ENCODE results near the gene SFXN2.
"Not testable (repeated sequence)": the region's sequence is repeated elsewhere in the genome, so short reads cannot be mapped to it uniquely, and the experiment has no call there.

SFXN2 gene

DNA sequence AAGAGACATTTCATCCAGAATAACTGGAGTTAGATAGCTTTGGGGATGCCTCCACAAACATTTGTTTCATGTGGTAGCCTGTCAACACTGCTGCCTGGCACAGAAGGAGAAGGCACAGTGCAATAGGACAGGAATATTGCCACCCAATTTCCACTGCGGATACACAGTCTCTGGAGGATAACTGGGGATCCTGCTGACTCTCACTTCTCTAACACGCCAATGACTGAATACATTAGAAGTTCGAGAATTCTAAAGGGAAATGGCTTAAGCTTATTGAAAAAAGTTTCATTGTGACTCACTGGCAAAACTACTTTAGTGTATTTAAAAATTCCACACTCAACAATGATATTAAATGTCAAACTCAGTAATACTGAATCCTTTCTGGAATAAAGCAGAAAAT lies 13.2 kb upstream of the SFXN2 start:
- H3K27me3 Mint-ChIP-seq (ENCODE audit: low read depth) = no peaks in the 10 kb centered on the region
- H3K27ac Mint-ChIP-seq = no peak overlapping the region
- H3K9me3 Mint-ChIP-seq = no peaks in the 10 kb centered on the region

GRCh38 chr10:102701796-102702195 lies 12.6 kb upstream of the SFXN2 start:
- Mint-ChIP-seq H3K27me3 (ENCODE audit: low read depth) (no peaks in the 10 kb centered on the region), H3K27ac (no peak overlapping the region), H3K4me3 (no peak overlapping the region), H3K4me1 (ENCODE audit: low read depth) (no peaks in the 10 kb centered on the region), H3K36me3 (ENCODE audit: low read depth) (peaks cover 12% of the 10 kb centered on the region), H3K9me3 (no peaks in the 10 kb centered on the region)

More for the DNA sequence above, 13.2 kb upstream of the SFXN2 start:
- Mint-ChIP-seq H3K4me1 (ENCODE audit: low read depth) (no peaks in the 10 kb centered on the region), H3K36me3 (ENCODE audit: low read depth) (peaks cover 16% of the 10 kb centered on the region), H3K4me3 (no peak overlapping the region)

DNA sequence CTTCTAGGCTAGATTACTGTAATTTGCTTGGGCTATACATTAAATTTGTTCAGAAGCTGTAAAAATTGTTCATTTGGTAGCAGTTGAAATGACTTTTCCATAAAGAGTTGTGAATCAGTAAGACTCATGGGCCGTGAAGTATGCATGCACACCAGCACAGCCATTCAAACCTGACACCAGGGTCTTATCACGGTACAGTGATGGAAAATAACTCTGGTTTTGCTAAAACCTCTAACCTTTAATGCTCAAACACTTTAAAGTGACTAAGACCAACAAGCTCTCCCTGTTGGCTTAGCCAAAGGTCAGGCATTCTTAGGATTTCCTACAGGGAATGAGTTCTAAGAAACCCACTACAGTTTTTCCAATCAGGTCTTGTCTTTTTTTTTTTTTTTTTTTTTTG lies 11.7 kb upstream of the SFXN2 start:
- H3K9me3 Mint-ChIP-seq = no peaks in the 10 kb centered on the region
- peaks cover 12% of the 10 kb centered on the region for H3K36me3 Mint-ChIP-seq (ENCODE audit: low read depth)
- H3K27me3 Mint-ChIP-seq (ENCODE audit: low read depth) = no peaks in the 10 kb centered on the region
- peaks cover 4% of the 10 kb centered on the region for H3K4me1 Mint-ChIP-seq (ENCODE audit: low read depth)
- no peak overlapping the region for H3K4me3 Mint-ChIP-seq
- H3K27ac Mint-ChIP-seq = no peak overlapping the region

DNA sequence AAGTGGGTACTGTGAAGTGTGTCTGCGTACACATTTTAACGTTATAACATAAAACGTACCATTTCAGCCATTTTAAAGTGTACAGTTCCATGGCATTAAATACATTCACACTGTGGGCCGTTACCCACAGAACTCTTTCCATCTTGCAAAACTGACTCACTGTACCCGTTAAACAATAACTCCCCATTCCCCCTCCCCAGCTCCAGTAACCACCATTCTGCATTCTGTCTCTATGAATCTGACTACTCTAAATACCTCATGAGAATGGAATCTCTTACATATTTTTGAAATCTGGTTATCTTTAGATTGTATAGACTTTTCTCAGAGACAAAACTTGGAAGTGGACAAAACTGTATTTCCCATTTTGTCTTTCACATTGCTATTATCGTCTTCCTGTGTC lies 9.5 kb upstream of the SFXN2 start:
- Mint-ChIP-seq H3K27ac (no peak overlapping the region), H3K4me1 (ENCODE audit: low read depth) (peaks cover 4% of the 10 kb centered on the region), H3K9me3 (no peaks in the 10 kb centered on the region), H3K27me3 (ENCODE audit: low read depth) (no peaks in the 10 kb centered on the region), H3K4me3 (no peak overlapping the region), H3K36me3 (ENCODE audit: low read depth) (peaks cover 2% of the 10 kb centered on the region)

DNA sequence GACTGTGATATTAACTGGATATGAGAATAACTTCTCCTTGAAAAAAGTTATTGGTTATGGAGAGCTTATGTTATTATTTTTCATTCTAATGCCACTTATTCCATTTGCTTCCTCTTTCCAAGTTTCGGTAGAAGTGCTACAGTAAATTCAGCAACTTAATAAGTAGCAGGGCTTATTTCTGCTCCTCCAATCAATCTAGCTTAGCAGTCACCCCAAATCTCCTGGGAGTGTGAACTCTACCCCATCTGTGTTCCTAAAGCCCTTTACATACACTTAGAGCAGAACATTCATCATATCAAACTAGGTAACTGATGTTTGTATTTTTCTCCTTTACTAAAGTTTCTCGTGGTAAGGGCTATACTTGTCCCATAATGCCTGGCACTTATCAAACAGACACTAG lies 8.9 kb upstream of the SFXN2 start:
- H3K27me3 Mint-ChIP-seq (ENCODE audit: low read depth) = no peaks in the 10 kb centered on the region
- no peaks in the 10 kb centered on the region for H3K9me3 Mint-ChIP-seq
- H3K27ac Mint-ChIP-seq = no peak overlapping the region
- H3K4me3 Mint-ChIP-seq = no peak overlapping the region
- H3K36me3 Mint-ChIP-seq (ENCODE audit: low read depth) = peaks cover 2% of the 10 kb centered on the region
- peaks cover 4% of the 10 kb centered on the region for H3K4me1 Mint-ChIP-seq (ENCODE audit: low read depth)

DNA sequence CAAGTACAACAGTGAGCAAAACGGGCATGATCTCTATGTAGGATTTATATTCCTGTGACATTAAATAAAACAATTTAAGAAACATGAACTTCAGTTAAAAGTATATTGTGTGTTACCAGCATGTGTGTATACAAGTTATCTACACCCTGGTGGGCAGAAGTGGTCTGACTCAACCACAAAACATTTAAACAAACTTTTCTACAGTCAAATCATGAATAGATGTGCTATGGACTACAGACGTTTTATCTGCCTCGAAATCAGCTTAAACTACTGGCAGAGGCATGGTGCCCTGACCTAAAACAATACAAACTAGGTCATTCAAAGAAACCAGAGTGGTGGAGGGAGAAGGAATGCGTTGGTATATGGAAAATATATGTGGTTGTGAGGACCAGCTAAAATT lies 3.8 kb upstream of the SFXN2 start:
- H3K9me3 Mint-ChIP-seq = no peaks in the 10 kb centered on the region
- no peak overlapping the region for H3K27ac Mint-ChIP-seq
- no peak overlapping the region for H3K4me3 Mint-ChIP-seq
- H3K27me3 Mint-ChIP-seq (ENCODE audit: low read depth) = no peaks in the 10 kb centered on the region
- H3K36me3 Mint-ChIP-seq (ENCODE audit: low read depth) = no peaks in the 10 kb centered on the region
- peaks cover 22% of the 10 kb centered on the region for H3K4me1 Mint-ChIP-seq (ENCODE audit: low read depth)

DNA sequence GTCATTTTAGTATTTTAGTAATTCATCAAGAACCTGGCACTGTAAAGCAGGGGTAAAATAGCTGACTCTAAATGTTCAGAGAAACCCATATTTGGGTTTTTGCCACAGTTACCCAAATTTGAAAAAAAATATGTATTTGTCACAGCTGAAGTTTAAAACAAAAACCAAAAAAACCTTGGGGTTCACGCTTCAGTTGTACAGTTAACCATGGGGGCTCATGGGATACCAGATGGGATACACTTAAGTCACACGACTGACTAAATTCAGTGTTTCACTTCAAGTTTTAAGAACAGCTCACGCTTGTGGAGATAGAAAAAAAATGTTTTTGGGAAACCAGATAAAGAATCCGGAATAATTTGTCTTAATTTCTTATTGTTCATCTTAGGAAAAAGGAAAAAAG lies 2.3 kb upstream of the SFXN2 start:
- no peaks in the 10 kb centered on the region for H3K9me3 Mint-ChIP-seq
- no peak overlapping the region for H3K27ac Mint-ChIP-seq
- no peaks in the 10 kb centered on the region for H3K36me3 Mint-ChIP-seq (ENCODE audit: low read depth)
- no peaks in the 10 kb centered on the region for H3K27me3 Mint-ChIP-seq (ENCODE audit: low read depth)
- peaks cover 32% of the 10 kb centered on the region for H3K4me1 Mint-ChIP-seq (ENCODE audit: low read depth)
- H3K4me3 Mint-ChIP-seq = no peak overlapping the region

DNA sequence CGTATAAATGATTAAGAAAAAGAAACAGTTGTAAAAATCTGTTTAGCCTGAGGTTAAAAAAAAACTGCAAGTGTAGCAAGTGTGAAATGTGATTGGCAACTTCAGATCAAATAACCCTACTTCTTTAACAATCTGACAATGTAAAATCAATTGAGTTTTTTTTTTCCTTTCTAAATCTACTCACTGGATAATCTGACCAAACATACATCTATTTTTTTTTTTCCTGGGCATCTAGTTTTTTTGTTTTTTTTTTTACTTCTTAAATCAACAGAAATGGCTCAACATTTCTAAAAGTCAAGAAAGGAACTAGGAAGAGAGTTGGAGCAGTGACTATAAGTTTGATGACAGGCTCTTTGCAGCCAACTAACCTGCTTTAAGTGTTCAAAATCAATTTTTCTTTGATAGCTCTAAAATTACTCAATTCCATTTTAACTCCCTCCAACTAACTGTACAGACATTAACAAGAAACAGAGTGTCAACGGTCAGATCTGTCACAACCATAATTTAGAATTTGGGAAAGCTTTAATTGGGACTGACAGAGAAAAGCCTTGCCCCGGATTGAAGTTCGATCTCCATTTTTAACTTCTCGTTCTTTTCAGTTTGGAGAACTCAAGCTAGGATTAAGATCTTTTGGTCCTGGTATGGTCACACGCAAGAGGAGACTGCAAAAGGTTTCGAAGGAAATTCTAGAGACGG lies 1.4 kb upstream of the SFXN2 start:
- Mint-ChIP-seq H3K36me3 (ENCODE audit: low read depth) (peaks cover under 1% of the 10 kb centered on the region), H3K27me3 (ENCODE audit: low read depth) (no peaks in the 10 kb centered on the region), H3K9me3 (no peaks in the 10 kb centered on the region), H3K27ac (peak overlapping the region; percentile 73), H3K4me1 (ENCODE audit: low read depth) (peaks cover 34% of the 10 kb centered on the region), H3K4me3 (peak overlapping the region; percentile 88)

DNA sequence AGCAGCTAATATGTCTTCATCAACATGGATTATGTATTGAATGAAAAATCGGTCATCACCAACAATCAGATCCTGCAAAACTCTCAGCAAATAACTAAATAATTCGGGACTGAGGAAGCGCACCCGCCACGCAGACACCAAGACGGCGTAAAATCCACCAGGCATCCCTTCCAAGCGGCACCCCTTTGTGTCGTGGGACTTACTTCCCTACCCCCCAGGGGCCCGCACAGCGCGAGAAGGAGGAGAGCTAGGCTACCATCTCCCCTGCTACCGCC lies 960 bp upstream of the SFXN2 start:
- Mint-ChIP-seq H3K4me1 (ENCODE audit: low read depth) (peaks cover 36% of the 10 kb centered on the region), H3K4me3 (peak overlapping the region; percentile 88), H3K9me3 (no peaks in the 10 kb centered on the region), H3K27ac (peak overlapping the region; percentile 73), H3K27me3 (ENCODE audit: low read depth) (no peaks in the 10 kb centered on the region), H3K36me3 (ENCODE audit: low read depth) (peaks cover 2% of the 10 kb centered on the region)

DNA sequence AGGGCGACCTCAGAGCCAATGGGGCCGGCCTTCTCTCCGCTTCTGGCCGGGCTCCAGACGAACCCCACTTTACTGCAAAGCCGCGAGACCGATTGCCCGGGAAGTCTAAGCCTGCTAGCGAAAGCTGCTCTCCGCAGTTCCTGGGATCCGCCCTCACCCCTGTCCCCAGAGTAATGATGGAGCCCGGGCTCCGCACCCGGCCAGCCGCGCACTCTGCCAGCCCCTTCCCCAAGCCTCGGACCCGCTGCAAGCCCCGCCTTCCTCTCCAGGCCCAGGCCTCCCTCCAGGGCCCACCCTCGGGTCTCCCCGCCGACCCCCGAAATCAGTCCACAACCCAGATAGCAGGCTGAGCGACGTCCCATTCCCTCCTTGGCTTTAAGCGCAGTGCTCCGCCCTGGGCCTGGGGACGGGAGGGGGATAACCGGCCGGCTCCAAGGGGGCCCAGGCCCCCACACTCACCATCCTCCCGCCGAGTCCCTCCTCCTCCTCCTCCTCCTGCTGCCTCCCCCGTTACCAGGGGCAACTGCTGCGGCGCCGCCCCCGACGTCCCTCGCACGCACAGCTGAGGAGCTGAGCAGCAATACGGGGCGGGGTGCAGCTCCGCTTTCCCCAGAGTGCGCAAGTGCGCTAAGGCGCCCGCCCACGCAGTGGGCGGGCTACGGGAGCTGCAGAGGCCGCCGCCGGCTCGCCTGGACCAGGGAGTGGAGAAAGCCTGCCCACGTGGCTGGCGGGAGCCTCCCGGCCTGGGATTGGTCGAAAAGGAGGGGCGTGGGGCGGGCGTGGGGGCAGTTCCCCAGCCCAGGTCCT lies 419 bp upstream of the SFXN2 start, which contains the start of gene ARL3:
Gene ARL3, minus strand, starts transcription at position 584 of the 807 bp plus-strand sequence. Its CDS starts 122 bp downstream, at position 462.
- H3K36me3 Mint-ChIP-seq (ENCODE audit: low read depth) = peaks cover 2% of the 10 kb centered on the region
- no peaks in the 10 kb centered on the region for H3K27me3 Mint-ChIP-seq (ENCODE audit: low read depth)
- peak within 1 kb of the TSS; percentile 88 for H3K4me3 Mint-ChIP-seq
- H3K9me3 Mint-ChIP-seq = no peaks in the 10 kb centered on the region
- H3K27ac Mint-ChIP-seq = peak within 1 kb of the TSS; percentile 73
- peaks cover 36% of the 10 kb centered on the region for H3K4me1 Mint-ChIP-seq (ENCODE audit: low read depth)

DNA sequence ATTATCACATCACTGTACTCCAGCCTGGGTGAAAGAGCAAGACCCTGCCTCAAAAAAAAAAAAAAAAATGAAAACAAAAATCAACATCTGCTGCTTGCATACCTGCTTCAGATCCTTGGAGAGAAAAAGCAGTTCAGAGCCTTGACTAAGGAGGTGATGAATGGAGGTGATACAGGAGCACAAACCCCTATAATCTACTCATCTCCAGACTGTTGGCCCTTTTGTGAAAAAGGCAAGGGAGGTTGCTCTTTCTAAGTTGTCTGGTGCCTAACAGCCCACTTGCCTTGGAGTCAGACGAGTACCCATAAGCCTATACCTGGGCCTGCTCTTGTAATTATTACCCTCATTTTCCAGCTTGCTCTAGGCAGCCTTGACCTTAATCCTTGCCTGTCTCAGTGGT lies 1.4 kb downstream of the SFXN2 start:
- H3K4me1 Mint-ChIP-seq (ENCODE audit: low read depth) = peaks cover 40% of the 10 kb centered on the region
- H3K36me3 Mint-ChIP-seq (ENCODE audit: low read depth) = peaks cover 6% of the 10 kb centered on the region
- peak overlapping the region; percentile 69 for H3K4me3 Mint-ChIP-seq
- H3K27me3 Mint-ChIP-seq (ENCODE audit: low read depth) = no peaks in the 10 kb centered on the region
- no peak overlapping the region for H3K27ac Mint-ChIP-seq
- no peaks in the 10 kb centered on the region for H3K9me3 Mint-ChIP-seq

DNA sequence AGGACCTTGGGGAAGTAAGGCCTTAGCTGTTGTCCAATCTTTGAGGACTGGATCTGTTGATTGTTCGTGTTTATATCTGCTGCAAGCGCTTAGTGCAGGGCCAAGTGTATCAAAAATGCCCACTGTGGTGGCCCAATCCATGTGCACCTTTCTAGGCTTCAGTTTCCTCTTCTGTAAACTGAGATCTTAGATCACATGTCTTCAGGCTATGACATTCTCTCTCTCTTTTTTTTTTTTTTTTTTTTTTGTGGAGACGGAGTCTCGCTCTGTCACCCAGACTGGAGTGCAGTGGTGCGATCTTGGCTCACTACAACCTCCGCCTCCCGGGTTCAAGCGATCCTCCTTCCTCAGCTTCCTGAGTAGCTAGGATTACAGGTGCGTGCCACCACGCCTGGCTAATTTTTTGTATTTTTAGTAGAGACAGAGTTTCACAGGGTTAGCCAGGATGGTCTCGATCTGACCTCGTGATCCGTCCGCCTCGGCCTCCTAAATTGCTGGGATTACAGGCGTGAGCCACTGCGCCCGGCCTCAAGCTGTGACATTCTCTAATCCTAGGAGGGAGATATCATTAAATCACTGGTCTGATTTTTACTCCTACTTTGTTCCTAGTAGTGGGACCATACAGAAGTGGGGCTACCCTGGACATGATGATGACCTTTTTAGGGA lies 2.6 kb downstream of the SFXN2 start:
- not testable (repeated sequence) for H3K36me3 Mint-ChIP-seq (ENCODE audit: low read depth); H3K27me3 Mint-ChIP-seq (ENCODE audit: low read depth); H3K9me3 Mint-ChIP-seq; H3K4me3 Mint-ChIP-seq
- Mint-ChIP-seq H3K4me1 (ENCODE audit: low read depth) (peaks cover 43% of the 10 kb centered on the region), H3K27ac (peak overlapping the region; percentile 18)

DNA sequence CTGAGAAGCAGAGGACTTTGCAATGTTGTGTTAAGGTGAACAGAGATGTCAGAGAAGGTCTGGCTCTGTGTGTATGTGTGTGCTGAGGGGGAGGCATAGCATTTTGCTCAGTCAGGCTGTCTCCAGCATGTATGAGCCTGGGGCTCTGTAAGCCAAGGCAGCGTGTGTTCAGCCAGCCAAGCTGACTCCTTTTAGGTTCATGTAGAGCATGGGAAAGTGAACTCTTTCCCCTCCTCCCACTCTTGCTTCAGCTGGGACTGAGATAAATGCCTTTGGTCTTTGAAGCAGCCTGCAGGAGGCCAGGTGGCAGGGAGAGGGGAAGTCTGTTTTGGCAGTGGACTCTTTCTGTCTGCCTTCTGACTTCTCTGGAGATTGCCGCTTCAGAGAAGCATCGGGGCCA lies 3.8 kb downstream of the SFXN2 start:
- H3K4me3 Mint-ChIP-seq = no peak overlapping the region

GRCh38 chr10:102720337-102720736 lies 5.9 kb downstream of the SFXN2 start:
- no peak overlapping the region for H3K4me3 Mint-ChIP-seq
- peaks cover 33% of the 10 kb centered on the region for H3K4me1 Mint-ChIP-seq (ENCODE audit: low read depth)
- H3K9me3 Mint-ChIP-seq = peaks cover 5% of the 10 kb centered on the region
- peaks cover 16% of the 10 kb centered on the region for H3K36me3 Mint-ChIP-seq (ENCODE audit: low read depth)
- no peaks in the 10 kb centered on the region for H3K27me3 Mint-ChIP-seq (ENCODE audit: low read depth)
- H3K27ac Mint-ChIP-seq = no peak overlapping the region

More for the DNA sequence above, 3.8 kb downstream of the SFXN2 start:
- Mint-ChIP-seq H3K4me1 (ENCODE audit: low read depth) (peaks cover 37% of the 10 kb centered on the region), H3K36me3 (ENCODE audit: low read depth) (peaks cover 6% of the 10 kb centered on the region), H3K27me3 (ENCODE audit: low read depth) (no peaks in the 10 kb centered on the region), H3K9me3 (no peaks in the 10 kb centered on the region), H3K27ac (no peak overlapping the region)

GRCh38 chr10:102720775-102721301 lies 6.4 kb downstream of the SFXN2 start:
- Mint-ChIP-seq H3K4me3 (no peak overlapping the region), H3K27me3 (ENCODE audit: low read depth) (no peaks in the 10 kb centered on the region), H3K4me1 (ENCODE audit: low read depth) (peaks cover 31% of the 10 kb centered on the region), H3K9me3 (peaks cover 5% of the 10 kb centered on the region), H3K36me3 (ENCODE audit: low read depth) (peaks cover 16% of the 10 kb centered on the region), H3K27ac (no peak overlapping the region)

All from T-helper 1 cell treated with Interleukin-12 subunit alpha and Interleukin-12 subunit beta and Interleukin-4 antibody, amounts not matched to agents 30 μg/mL and 1 μg/mL, for 36 hours (primary cell).